Parathyroid adenoma (tissue), 2 donors: ENCODE results near the gene SNPH.

Source experiments
- H2AFZ ChIP-seq: fragments of 300-600 bp; sonication (generic); one replicate; pipeline ENCODE4 v1.7.0; 2017; ENCODE audit warnings: antibody characterized with exemption, mild to moderate bottlenecking
- H3K27ac ChIP-seq: fragments of 300-600 bp; sonication (generic); one replicate; pipeline ENCODE4 v1.7.0; 2017
- H3K27me3 ChIP-seq: fragments of 300-600 bp; sonication (generic); one replicate; pipeline ENCODE4 v1.7.0; 2017; ENCODE audit warnings: low read length; ENCODE audit not compliant: control insufficient read depth, insufficient read depth
- H3K36me3 ChIP-seq: fragments of 300-600 bp; sonication (generic); one replicate; pipeline ENCODE4 v1.7.0; 2017; ENCODE audit warnings: low read length; ENCODE audit not compliant: control insufficient read depth, insufficient read depth
- H3K4me1 ChIP-seq: fragments of 300-600 bp; sonication (generic); one replicate; pipeline ENCODE4 v1.7.0; 2017; ENCODE audit warnings: control low read depth
- H3K4me2 ChIP-seq: fragments of 300-600 bp; sonication (generic); one replicate; pipeline ENCODE4 v1.7.0; 2017; ENCODE audit warnings: low read length
- H3K4me3 ChIP-seq: fragments of 300-600 bp; sonication (generic); one replicate; pipeline ENCODE4 v1.7.0; 2017; ENCODE audit warnings: low read depth, low read length
- H3K79me2 ChIP-seq: fragments of 300-600 bp; sonication (generic); one replicate; pipeline ENCODE4 v1.7.0; 2017; ENCODE audit warnings: control low read depth
- H3K9ac ChIP-seq: fragments of 300-600 bp; sonication (generic); one replicate; pipeline ENCODE4 v1.7.0; 2017; ENCODE audit warnings: mild to moderate bottlenecking
- H3K9me3 ChIP-seq: fragments of 300-600 bp; sonication (generic); one replicate; pipeline ENCODE4 v1.7.0; 2017; ENCODE audit warnings: low read length; ENCODE audit not compliant: control insufficient read depth
- CTCF ChIP-seq: fragments of 300-600 bp; sonication (generic); IDR thresholded peaks from one replicate; pipeline ENCODE4 v1.7.0; 2017; ENCODE audit warnings: antibody characterized with exemption, mild to moderate bottlenecking
- donor health status: primary hyperparathyroidism.

SNPH gene

GRCh38 chr20:1310506-1311190 lies 44.6 kb downstream of the SNPH start:
- no peaks in the 10 kb centered on the region for H3K27me3 ChIP-seq
- no peak overlapping the region for H2AFZ ChIP-seq
- no peak overlapping the region for H3K27ac ChIP-seq
- no peak overlapping the region for H3K4me3 ChIP-seq
- H3K79me2 ChIP-seq, result no peaks in the 10 kb centered on the region
- no peak for TF ChIP-seq CTCF
- no peak overlapping the region for H3K9ac ChIP-seq
- H3K9me3 ChIP-seq, result no peaks in the 10 kb centered on the region
- no peaks in the 10 kb centered on the region for H3K4me1 ChIP-seq
- H3K4me2 ChIP-seq, result no peak overlapping the region
- no peaks in the 10 kb centered on the region for H3K36me3 ChIP-seq

- no peak for TF ChIP-seq CTCF
- H3K36me3 ChIP-seq, result no peaks in the 10 kb centered on the region
- no peak overlapping the region for H3K4me3 ChIP-seq
- no peaks in the 10 kb centered on the region for H3K4me1 ChIP-seq
- no peaks in the 10 kb centered on the region for H3K9me3 ChIP-seq
- H3K27me3 ChIP-seq, result no peaks in the 10 kb centered on the region
- H2AFZ ChIP-seq, result no peak overlapping the region
- no peaks in the 10 kb centered on the region for H3K79me2 ChIP-seq
- H3K27ac ChIP-seq, result no peak overlapping the region
- H3K9ac ChIP-seq, result no peak overlapping the region
- H3K4me2 ChIP-seq, result no peak overlapping the region
Measured at GRCh38 chr20:1312308-1312707, 46.2 kb downstream of the SNPH start.

GRCh38 chr20:1312904-1313235 lies 46.8 kb downstream of the SNPH start:
- Histone ChIP-seq H3K4me2 (no peak overlapping the region), H3K9me3 (no peaks in the 10 kb centered on the region), H3K79me2 (no peaks in the 10 kb centered on the region), H3K36me3 (no peaks in the 10 kb centered on the region), H3K27ac (no peak overlapping the region), H3K4me3 (no peak overlapping the region), H3K27me3 (no peaks in the 10 kb centered on the region), H3K4me1 (no peaks in the 10 kb centered on the region), H3K9ac (no peak overlapping the region), H2AFZ (peak overlapping the region; percentile 84)
- TF ChIP-seq CTCF, result no peak

GRCh38 chr20:1313236-1313964 lies 47.3 kb downstream of the SNPH start:
- no peaks in the 10 kb centered on the region for H3K4me1 ChIP-seq
- no peak overlapping the region for H3K9ac ChIP-seq
- no peaks in the 10 kb centered on the region for H3K9me3 ChIP-seq
- no peak overlapping the region for H3K4me3 ChIP-seq
- H3K79me2 ChIP-seq, result no peaks in the 10 kb centered on the region
- H2AFZ ChIP-seq, result peak overlapping the region; percentile 84
- peak overlapping the region; percentile 25 for H3K4me2 ChIP-seq
- no peak overlapping the region for H3K27ac ChIP-seq
- H3K27me3 ChIP-seq, result no peaks in the 10 kb centered on the region
- peak; percentile 99 for TF ChIP-seq CTCF
- no peaks in the 10 kb centered on the region for H3K36me3 ChIP-seq

- Histone ChIP-seq H3K27me3 (no peaks in the 10 kb centered on the region), H3K9me3 (no peaks in the 10 kb centered on the region), H3K4me1 (no peaks in the 10 kb centered on the region), H3K36me3 (no peaks in the 10 kb centered on the region), H3K4me2 (no peak overlapping the region), H3K4me3 (no peak overlapping the region), H3K79me2 (no peaks in the 10 kb centered on the region), H3K9ac (no peak overlapping the region), H3K27ac (no peak overlapping the region), H2AFZ (no peak overlapping the region)
- TF ChIP-seq CTCF, result no peak
Measured at GRCh38 chr20:1315804-1316203, 49.7 kb downstream of the SNPH start.
